GM10266 (cell line): ENCODE measurements around the gene ITGA2B.
"Not testable (repeated sequence)": the region's sequence is repeated elsewhere in the genome, so short reads cannot be mapped to it uniquely, and the experiment has no call there.

ENCODE experiments used
- DNase-seq: peaks from one replicate; pipeline ENCODE4 v3.0.0; 2012; ENCODE audit errors: extremely low spot score
- TF ChIP-seq, protein P1 (sequence below): IDR thresholded peaks from 2 replicates; pipeline ENCODE4 v1.5.1; 2012; ENCODE audit warnings: mild to moderate bottlenecking, low read depth; ENCODE audit not compliant: control insufficient read depth, insufficient read depth; ENCODE audit errors: missing control alignments

The ITGA2B gene

DNA sequence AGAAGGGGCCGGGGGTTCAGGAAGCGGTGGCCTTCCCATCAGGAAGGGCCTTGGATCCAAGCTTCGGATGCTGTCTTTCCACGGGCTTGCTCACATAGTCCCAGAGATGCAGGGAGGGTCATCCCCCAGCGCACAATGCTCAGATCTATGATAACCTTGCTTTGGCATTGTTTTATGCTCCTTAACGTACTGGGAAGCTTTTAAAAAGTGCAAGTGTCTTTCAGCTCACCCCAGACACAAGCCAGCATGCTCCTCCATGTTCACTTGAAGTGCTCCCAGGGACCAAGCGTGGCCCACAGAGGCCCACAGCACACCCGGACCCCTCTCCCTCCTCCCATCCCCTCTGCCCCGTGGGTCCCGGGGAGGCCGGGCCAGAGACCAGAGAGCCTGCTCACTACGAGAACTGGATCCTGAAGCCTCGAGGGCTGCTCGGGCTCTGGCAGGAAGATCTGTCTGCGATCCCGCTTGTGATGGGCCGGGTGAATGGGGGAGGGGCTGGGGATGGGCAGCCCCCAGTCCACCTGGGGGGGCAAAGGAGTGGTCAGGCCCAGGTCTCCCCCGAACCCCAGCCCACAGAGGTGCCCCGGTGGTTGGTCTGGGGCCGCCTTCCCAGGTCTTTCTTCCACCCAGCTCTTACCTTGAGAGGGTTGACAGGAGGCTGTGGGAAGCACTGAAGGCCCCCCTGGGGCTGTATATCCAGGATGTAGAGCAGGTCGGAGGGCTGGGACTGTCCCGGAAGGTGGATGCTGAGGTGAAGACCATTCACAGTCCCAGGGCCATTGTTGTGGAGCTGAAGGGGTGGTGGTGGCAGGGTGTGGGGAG, 14.0 kb downstream of the ITGA2B start:
- TF ChIP-seq, protein P1, sequence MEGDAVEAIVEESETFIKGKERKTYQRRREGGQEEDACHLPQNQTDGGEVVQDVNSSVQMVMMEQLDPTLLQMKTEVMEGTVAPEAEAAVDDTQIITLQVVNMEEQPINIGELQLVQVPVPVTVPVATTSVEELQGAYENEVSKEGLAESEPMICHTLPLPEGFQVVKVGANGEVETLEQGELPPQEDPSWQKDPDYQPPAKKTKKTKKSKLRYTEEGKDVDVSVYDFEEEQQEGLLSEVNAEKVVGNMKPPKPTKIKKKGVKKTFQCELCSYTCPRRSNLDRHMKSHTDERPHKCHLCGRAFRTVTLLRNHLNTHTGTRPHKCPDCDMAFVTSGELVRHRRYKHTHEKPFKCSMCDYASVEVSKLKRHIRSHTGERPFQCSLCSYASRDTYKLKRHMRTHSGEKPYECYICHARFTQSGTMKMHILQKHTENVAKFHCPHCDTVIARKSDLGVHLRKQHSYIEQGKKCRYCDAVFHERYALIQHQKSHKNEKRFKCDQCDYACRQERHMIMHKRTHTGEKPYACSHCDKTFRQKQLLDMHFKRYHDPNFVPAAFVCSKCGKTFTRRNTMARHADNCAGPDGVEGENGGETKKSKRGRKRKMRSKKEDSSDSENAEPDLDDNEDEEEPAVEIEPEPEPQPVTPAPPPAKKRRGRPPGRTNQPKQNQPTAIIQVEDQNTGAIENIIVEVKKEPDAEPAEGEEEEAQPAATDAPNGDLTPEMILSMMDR: no peak
- DNase-seq: peak; percentile 32

DNA sequence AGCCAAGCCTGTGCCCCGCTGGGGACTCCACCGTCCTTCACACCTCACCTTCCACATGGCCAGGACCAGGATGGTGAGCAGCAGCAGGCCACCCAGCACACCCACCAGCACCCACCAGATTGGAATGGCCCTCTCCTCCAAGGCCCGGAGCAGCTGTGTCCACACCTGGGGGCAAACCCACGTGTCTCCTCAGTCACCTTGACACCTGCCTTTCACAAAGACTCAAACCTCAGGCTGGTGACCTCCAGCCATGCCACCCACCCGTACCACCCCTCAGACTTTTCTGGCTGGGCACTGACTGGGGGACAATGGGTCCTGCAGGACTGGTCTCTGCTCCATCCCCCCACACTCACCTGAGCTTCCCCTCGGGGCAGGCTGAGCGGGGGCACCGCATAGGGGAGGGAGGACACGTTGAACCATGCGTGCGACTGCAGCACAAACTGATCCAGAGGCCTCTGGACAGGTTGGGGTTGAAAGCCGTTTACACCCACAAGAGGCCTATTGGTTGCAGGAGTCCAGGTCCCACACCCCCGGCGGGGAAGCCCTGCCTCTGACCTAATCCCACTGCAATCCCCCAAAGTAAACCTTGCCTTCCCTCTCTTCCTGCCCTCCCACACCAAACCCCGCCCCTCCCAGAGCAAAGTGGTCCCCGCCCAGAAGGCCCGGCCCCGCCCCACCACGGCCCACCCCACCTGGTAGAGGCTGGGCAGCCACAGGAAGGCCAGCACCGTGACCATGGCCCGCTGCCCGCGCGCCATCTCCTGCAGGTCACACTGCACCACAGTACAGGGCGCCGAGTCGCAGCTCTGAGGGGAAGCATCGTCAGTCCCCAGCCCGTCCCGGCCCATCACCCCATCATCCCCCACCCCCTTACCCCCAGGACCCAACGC, 14.9 kb downstream of the ITGA2B start:
- DNase-seq: peak; percentile 64
- TF ChIP-seq, protein P1: no peak

DNA sequence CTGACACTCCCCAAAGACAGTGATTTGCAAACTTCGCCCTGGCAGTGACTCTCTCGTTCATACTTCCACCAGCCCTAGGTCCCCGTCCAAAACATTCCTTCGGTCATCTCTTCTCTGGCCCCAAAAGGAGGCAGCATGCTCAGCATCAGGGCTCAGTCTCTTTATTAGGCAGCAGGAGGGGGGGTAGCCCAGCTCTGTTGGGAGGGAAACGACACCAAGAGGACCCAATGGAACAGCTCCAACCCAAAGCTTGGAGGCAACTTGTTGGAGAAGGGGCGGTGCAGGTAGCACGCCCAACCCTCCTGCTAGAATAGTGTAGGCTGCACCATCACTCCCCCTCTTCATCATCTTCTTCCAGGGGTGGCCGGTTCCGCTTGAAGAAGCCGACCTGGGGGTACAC, 17.4 kb downstream of the ITGA2B start:
- no peak for DNase-seq
- TF ChIP-seq, protein P1: no peak

DNA sequence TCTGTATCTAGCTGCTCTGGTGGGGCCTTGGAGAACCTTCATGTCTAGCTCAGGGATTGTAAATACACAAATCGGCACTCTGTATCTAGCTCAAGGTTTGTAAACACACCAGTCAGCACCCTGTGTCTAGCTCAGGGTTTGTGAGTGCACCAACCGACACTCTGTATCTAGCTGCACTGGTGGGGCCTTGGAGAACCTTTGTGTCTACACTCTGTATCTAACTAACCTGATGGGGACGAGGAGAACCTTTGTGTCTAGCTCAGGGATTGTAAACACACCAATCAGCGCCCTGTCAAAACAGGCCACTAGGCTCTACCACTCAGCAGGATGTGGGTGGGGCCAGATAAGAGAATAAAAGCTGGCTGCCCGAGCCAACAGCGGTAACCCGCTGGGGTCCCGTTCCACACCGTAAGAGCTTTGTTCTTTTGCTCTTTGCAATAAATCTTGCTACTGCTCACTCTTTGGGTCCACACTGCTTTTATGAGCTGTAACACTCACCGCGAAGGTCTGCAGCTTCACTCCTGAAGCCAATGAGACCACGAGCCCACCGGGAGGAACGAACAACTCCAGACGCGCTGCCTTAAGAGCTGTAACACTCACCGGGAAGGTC, 19.9 kb downstream of the ITGA2B start:
- not testable (repeated sequence) for DNase-seq

DNA sequence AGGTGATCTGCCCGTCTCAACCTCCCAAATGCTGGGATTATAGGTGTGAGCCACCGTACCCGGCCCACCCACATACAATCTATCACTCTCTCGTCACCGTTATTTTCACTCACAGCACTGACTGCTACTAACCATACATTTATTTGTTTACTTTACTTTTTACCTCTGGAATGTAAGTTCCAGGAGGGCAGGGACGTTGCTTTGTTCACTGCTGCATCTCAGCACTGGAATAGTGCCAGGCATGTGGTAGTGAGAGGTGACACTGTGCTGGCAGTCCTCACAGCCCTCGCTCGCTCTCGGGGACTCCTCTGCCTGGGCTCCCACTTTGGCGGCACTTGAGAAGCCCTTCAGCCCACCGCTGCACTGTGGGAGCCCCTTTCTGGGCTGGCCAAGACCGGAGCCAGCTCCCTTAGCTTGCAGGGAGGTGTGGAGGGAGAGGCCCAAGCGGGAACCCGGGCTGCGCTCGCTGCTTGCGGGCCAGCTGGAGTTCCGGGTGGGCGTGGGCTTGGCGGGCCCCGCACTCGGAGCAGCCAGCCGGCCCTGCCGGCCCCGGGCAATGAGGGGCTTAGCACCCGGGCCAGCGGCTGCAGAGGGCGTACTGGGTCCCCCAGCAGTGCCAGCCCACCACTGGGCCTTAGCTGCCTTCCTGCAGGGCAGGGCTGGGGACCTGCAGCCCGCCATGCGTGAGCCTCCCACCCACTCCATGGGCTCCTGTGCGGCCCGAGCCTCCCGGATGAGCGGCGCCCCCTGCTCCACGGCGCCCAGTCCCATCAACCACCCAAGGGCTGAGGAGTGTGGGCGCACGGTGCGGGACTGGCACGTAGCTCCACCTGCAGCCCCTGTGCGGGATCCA, 20.8 kb downstream of the ITGA2B start:
- not testable (repeated sequence) for DNase-seq

DNA sequence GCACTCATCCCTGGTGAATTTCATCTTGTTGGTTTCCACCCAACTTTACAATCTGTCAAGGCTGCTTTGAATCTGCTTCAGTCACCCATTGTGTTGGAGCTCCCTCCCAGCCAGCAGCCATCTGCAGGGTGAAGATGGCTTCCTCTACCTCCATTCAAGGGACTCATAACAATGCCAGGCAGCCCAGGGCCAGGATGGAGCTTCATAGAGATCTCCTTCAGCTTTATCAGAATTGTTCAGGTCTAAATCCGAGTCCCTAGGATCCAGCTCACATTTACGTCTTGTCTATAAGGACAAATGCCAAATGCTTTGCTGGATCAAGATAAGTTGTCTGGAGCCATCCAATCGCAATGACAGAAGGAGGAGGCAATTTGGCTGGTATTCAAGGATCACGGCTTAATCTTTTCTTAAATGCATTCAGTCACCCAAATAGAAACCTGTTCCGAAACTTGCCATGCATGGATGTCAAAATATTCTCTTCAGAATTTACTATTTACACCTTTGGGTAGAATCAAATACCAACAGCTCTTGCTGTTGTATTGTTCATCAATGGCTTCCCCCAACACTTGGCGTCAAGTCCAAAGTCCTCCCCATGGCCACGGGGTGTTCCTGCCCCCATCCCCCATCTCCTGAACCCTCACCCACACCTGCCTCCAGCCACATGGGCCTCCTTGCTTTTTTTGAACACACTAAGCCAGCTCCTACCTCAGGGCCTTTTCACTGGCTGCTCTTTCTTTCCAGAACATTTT, 22.0 kb downstream of the ITGA2B start:
- DNase-seq: no peak
- TF ChIP-seq, protein P1: no peak

DNA sequence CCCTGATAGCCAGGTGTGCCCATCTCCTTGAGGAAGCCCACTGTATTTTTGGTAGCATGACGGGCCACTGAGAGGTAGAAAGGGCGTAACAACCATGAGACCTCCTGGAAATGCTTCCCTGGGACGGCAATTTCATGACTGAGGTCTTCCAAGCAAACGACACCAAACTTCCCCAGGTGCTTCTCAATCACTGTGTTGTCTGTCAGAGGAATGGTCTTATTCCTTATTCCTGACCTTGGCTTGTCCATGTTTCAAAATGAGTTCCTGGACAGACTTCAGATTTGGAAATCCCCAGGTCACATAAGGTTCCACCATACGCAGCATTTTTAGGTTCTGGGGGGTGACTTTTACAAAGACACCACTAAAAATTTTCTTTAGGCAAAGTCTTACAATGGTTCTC, 24.4 kb downstream of the ITGA2B start:
- DNase-seq: not testable (repeated sequence)
